Measurements from ENCODE around the gene CPHXL2. TPM values are rescaled to one million over a fixed set of nuclear protein-coding genes. Genes with fewer than 3 reads are reported as not detected.
A peak's percentile ranks its signal among the peaks of the same experiment; 100 is the strongest.

CPHXL2 gene
- total RNA-seq, 5 donors from 2014 or later (not counting 1 experiment from before 2014, with no cell fraction given), result not detected

DNA sequence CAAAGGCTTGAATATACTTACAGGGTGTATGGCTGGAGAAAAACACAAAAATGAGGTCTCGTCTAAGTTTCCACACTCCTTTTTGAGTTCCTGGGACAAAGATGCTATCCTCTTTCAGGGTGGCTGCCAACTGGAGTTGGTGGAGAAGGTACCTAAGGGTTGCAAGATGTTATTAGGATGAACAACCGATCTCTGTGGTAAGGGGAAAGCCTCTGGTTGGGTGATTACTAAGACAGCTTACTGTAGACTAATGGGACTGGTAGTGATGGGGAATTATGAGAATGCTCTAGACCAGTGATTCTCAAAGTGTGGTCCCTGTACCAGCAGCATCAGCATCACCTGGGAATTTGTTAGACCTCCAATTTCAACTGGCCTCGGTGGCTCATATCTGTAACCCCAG lies 59.7 kb downstream of the CPHXL2 start:
- Mint-ChIP-seq H3K27ac (peak overlapping the region; percentile 94 to 97), H3K27me3 (no peaks in the 10 kb centered on the region), H3K9me3 (no peaks in the 10 kb centered on the region), H3K36me3 (peaks cover 58% of the 10 kb centered on the region), H3K4me1 (peaks cover 42 to 59% (median 59%) of the 10 kb centered on the region in 3 donors), H3K4me3 (peak overlapping the region in 2 of 3 donors; percentile 4 to 34)
- Histone ChIP-seq H3K4me1 (ENCODE audit: control insufficient read depth in 1 of 2, extremely low read depth in 1 of 2, insufficient read depth in 2 of 2, low read length in 2 of 2) (peaks cover 9 to 59% of the 10 kb centered on the region in 2 experiments), H3K9me3 (no peaks in the 10 kb centered on the region), H3K4me3 (ENCODE audit: control insufficient read depth in 1 of 2, extremely low read depth in 1 of 2, low read length in 1 of 2) (no peak overlapping the region), H3K36me3 (ENCODE audit: control insufficient read depth in 2 of 2, extremely low read depth in 1 of 2, insufficient read depth in 1 of 2, low read length in 1 of 2) (peaks cover 6 to 46% of the 10 kb centered on the region in 2 donors), H3K27ac (ENCODE audit: low read length) (peak overlapping the region; percentile 78), H3K27me3 (replicated peaks in 1 of 2; ENCODE audit: control insufficient read depth in 2 of 2, extremely low read depth in 1 of 2, insufficient read depth in 2 of 2, low read length in 1 of 2) (no peaks in the 10 kb centered on the region)
- DNase-seq (no peak), ATAC-seq (replicated peaks in 1 of 4) (no peak)
- WGBS (ENCODE audit: insufficient coverage), result 42% methylated on average over 2 of the region's 3 CpGs
- CTCF ChIA-PET, result no interaction called here
- POLR2A ChIA-PET, result no interaction called here

DNA sequence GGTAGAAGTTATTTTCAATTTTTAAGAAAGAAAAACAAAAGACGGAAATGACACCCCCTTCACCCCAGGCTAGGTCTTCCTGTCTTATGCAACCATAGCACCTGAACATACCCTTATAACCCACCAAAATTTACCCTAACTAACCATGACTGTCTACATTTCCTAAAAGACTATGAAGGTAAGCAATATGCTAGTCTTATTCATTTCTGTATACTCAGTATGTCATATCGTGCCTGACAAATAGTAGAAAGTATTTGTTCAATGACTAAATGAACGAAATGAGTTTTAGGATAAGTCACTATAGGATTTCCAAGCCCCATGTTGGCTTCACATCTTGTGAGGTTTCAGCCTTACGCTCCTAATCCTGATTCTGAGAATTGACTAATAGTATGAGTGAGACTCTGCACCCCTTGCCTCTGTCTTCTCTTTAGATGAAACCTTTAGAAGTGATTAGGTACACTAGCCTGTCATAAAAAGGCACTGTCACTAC lies 60.2 kb downstream of the CPHXL2 start:
- peaks cover 36 to 54% (median 53%) of the 10 kb centered on the region in 3 donors for H3K4me1 Mint-ChIP-seq
- H3K27me3 Mint-ChIP-seq, result no peaks in the 10 kb centered on the region
- ATAC-seq (replicated peaks in 1 of 4) (peak; percentile 38 to 81 (median 62)), DNase-seq (peak in 1 of 35 experiments; percentile 43)
- H3K27ac ChIP-seq (ENCODE audit: low read length), result peak overlapping the region; percentile 78
- peaks cover 7 to 53% of the 10 kb centered on the region in 2 experiments for H3K4me1 ChIP-seq (ENCODE audit: control insufficient read depth in 1 of 2, extremely low read depth in 1 of 2, insufficient read depth in 2 of 2, low read length in 2 of 2)
- peaks cover 9 to 50% of the 10 kb centered on the region in 2 donors for H3K36me3 ChIP-seq (ENCODE audit: control insufficient read depth in 2 of 2, extremely low read depth in 1 of 2, insufficient read depth in 1 of 2, low read length in 1 of 2)
- CTCF ChIA-PET, result interaction anchor here in 1 of 2 donors (0.7 kb wide), 1 partner anchor 31 kb away, joined by 5 read pairs; the partner anchor contains the start of gene TERF2IP
- no peaks in the 10 kb centered on the region for H3K9me3 Mint-ChIP-seq
- H3K9me3 ChIP-seq, result no peaks in the 10 kb centered on the region
- H3K27me3 ChIP-seq (replicated peaks in 1 of 2; ENCODE audit: control insufficient read depth in 2 of 2, extremely low read depth in 1 of 2, insufficient read depth in 2 of 2, low read length in 1 of 2), result no peaks in the 10 kb centered on the region
- POLR2A ChIA-PET, result interaction anchor here in 1 of 2 donors (0.7 to 1.2 kb wide), 3 partner anchors 11 to 63 kb away, joined by 3 to 7 read pairs (median 5); partner anchors contain the start of genes KARS1 and TERF2IP
- no peak overlapping the region for H3K4me3 ChIP-seq (ENCODE audit: control insufficient read depth in 1 of 2, extremely low read depth in 1 of 2, low read length in 1 of 2)
- peak overlapping the region; percentile 34 to 57 (median 38) for H3K4me3 Mint-ChIP-seq
- H3K27ac Mint-ChIP-seq, result peak overlapping the region; percentile 94 to 97
- H3K36me3 Mint-ChIP-seq, result peaks cover 60% of the 10 kb centered on the region
- no CpG with 5 or more reads among the region's 4 CpGs for WGBS (ENCODE audit: insufficient coverage)

DNA sequence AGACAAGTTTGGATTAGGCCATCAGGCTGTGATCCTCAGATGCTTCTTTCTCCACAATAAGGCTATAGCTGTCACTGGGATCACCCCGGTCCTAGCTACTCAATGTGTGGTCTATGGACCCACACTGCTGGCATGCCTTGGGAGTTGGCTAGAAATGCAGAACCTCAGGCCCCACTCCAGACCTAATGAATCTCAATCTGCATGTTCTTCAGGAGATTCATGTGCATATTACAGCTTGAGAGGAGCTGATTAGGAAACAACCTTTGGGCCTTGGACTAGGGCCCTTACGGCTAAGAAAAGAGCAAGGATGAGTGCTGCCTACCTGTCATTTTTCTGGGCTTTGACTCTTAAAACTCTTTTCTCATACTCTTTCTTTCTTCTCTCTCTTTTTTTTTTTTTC lies 61.2 kb downstream of the CPHXL2 start:
- peaks cover 56% of the 10 kb centered on the region for H3K36me3 Mint-ChIP-seq
- Histone ChIP-seq H3K36me3 (ENCODE audit: control insufficient read depth in 2 of 2, extremely low read depth in 1 of 2, insufficient read depth in 1 of 2, low read length in 1 of 2) (peaks cover 9 to 57% of the 10 kb centered on the region in 2 donors), H3K4me3 (ENCODE audit: control insufficient read depth in 1 of 2, extremely low read depth in 1 of 2, low read length in 1 of 2) (no peak overlapping the region), H3K9me3 (no peaks in the 10 kb centered on the region), H3K4me1 (ENCODE audit: control insufficient read depth in 1 of 2, extremely low read depth in 1 of 2, insufficient read depth in 2 of 2, low read length in 2 of 2) (peaks cover 0 to 46% of the 10 kb centered on the region in 2 experiments), H3K27me3 (replicated peaks in 1 of 2; ENCODE audit: control insufficient read depth in 2 of 2, extremely low read depth in 1 of 2, insufficient read depth in 2 of 2, low read length in 1 of 2) (no peaks in the 10 kb centered on the region), H3K27ac (ENCODE audit: low read length) (peak overlapping the region; percentile 78)
- H3K4me1 Mint-ChIP-seq, result peaks cover 27 to 44% (median 44%) of the 10 kb centered on the region in 3 donors
- WGBS (ENCODE audit: insufficient coverage), result 89% methylated on average over 1 of the region's 2 CpGs
- ATAC-seq (replicated peaks in 1 of 4) (no peak), DNase-seq (no peak)
- H3K27ac Mint-ChIP-seq, result peak overlapping the region; percentile 94 to 97
- no peaks in the 10 kb centered on the region for H3K9me3 Mint-ChIP-seq
- POLR2A ChIA-PET, result interaction anchor here (0.6 to 1.2 kb wide), 6 partner anchors 12 to 62 kb away, joined by 3 to 10 read pairs (median 5); partner anchors contain the start of genes KARS1 (in 1 of the 2) and TERF2IP (in 1 of the 2)
- CTCF ChIA-PET, result interaction anchor here (0.6 to 1.0 kb wide), 5 partner anchors 7 to 379 kb away, joined by 3 to 5 read pairs (median 4); partner anchors contain the start of genes ADAT1 (in 1 of the 2), CFDP1 (in 1 of the 2) and TERF2IP (in 1 of the 2)
- H3K27me3 Mint-ChIP-seq, result no peaks in the 10 kb centered on the region
- H3K4me3 Mint-ChIP-seq, result peak overlapping the region in 1 of 3 donors; percentile 57

DNA sequence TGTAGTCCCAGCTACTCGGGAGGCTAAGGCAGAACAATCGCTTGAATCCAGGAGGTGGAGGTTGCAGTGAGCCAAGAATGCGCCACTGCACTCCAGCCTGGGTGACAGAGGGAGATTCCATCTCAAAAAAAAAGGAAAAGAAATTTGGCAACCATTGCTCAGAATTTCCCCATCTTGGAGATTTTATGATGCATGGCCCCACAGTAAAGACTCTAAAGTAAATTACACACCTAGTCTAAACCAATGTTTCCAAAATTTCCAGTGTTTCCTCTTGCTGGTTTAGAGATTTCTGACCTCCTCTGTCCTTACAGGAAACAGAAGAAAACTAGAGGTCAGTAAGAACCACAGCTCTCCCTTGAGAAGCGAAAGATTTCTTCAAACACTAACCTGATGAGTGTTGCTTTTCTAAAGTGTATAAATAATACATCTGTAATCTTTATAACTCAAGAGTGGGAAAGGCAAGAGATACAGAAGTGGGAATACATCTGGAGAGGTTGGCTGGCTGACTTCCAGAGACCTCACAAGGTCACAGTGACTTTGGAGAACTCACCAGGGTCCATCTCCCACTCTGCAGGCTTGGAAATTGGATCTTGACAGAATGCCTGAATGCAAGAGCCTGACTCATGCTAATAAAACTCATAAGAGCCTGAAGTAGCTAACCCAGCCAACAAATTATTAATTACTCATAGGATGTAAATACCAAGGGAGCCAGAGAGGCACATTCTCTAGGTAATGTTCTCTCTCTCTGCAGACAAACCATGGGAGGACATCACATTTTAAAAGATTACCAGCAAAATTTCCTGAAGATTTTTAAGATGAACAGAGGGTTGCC lies 62.5 kb downstream of the CPHXL2 start:
- Histone ChIP-seq H3K9me3 (no peaks in the 10 kb centered on the region), H3K27me3 (replicated peaks in 1 of 2; ENCODE audit: control insufficient read depth in 2 of 2, extremely low read depth in 1 of 2, insufficient read depth in 2 of 2, low read length in 1 of 2) (no peaks in the 10 kb centered on the region), H3K36me3 (ENCODE audit: control insufficient read depth in 2 of 2, extremely low read depth in 1 of 2, insufficient read depth in 1 of 2, low read length in 1 of 2) (peaks cover 8 to 56% of the 10 kb centered on the region in 2 donors), H3K4me3 (ENCODE audit: control insufficient read depth in 1 of 2, extremely low read depth in 1 of 2, low read length in 1 of 2) (no peak overlapping the region), H3K4me1 (ENCODE audit: control insufficient read depth in 1 of 2, extremely low read depth in 1 of 2, insufficient read depth in 2 of 2, low read length in 2 of 2) (peaks cover 0 to 36% of the 10 kb centered on the region in 2 experiments), H3K27ac (ENCODE audit: low read length) (peak overlapping the region; percentile 39)
- POLR2A ChIA-PET, result no interaction called here
- ATAC-seq (replicated peaks in 1 of 4) (no peak), DNase-seq (no peak)
- Mint-ChIP-seq H3K4me1 (peaks cover 20 to 38% (median 36%) of the 10 kb centered on the region in 3 donors), H3K4me3 (no peak overlapping the region), H3K9me3 (no peaks in the 10 kb centered on the region), H3K27ac (peak overlapping the region in 1 of 2 donors; percentile 66), H3K27me3 (no peaks in the 10 kb centered on the region), H3K36me3 (peaks cover 51% of the 10 kb centered on the region)
- CTCF ChIA-PET, result interaction anchor here in 1 of 2 donors (1.0 kb wide), 1 partner anchor 9 kb away, joined by 4 read pairs; the partner anchor contains the start of gene ADAT1
- 100% methylated on average over 1 of the region's 4 CpGs for WGBS (ENCODE audit: insufficient coverage)

Other genes starting within 250 kb of the CPHXL2 start
- gene CFDP1, start 243.5 kb downstream of the CPHXL2 start, total RNA-seq, result 10 to 100 TPM; 30.8 to 36.5 (median 34.2) TPM
- 10 to 100 TPM; 37.7 to 45.8 (median 41.9) TPM for gene TMEM170A, start 212.3 kb downstream of the CPHXL2 start, total RNA-seq
- gene CHST6, start 181.6 kb downstream of the CPHXL2 start, total RNA-seq, result under 1 TPM in 2 of 5 donors, not detected in 3; 0.15 to 0.16 TPM
- under 1 TPM in 1 of 5 donors, not detected in 4; 0.09 TPM for gene CHST5, start 140.9 kb downstream of the CPHXL2 start, total RNA-seq
- gene TMEM231, start 120.8 kb downstream of the CPHXL2 start, total RNA-seq, result 1 to 10 TPM; 1.5 to 3.0 (median 2.1) TPM
- gene GABARAPL2, start 110.6 kb downstream of the CPHXL2 start, total RNA-seq, result 10 to 100 TPM; 70.9 to 78.6 (median 76.4) TPM
- 10 to 100 TPM; 62.9 to 79.2 (median 72.0) TPM for gene ADAT1, start 53.7 kb downstream of the CPHXL2 start, total RNA-seq
- gene KARS1, start 29.3 kb downstream of the CPHXL2 start, total RNA-seq, result 100 to 1,000 TPM; 121 to 151 (median 128) TPM
- gene TERF2IP, start 29.2 kb downstream of the CPHXL2 start, total RNA-seq, result 100 to 1,000 TPM in 1 of 5 donors, 10 to 100 TPM in 4; 86.0 to 104 (median 94.0) TPM
- not detected for gene DUXB, start 24.5 kb upstream of the CPHXL2 start, total RNA-seq
- not detected for gene CPHXL, start 49.5 kb upstream of the CPHXL2 start, total RNA-seq